ENCODE measurements around the gene NUCB1.

Gene NUCB1

GRCh38 chr19:48859711-48860572, 40.2 kb upstream of the NUCB1 start:
- FAIRE-seq = no peak
- no peak for DNase-seq (ENCODE audit: insufficient read length, low spot score)
- TF ChIP-seq, protein P1, sequence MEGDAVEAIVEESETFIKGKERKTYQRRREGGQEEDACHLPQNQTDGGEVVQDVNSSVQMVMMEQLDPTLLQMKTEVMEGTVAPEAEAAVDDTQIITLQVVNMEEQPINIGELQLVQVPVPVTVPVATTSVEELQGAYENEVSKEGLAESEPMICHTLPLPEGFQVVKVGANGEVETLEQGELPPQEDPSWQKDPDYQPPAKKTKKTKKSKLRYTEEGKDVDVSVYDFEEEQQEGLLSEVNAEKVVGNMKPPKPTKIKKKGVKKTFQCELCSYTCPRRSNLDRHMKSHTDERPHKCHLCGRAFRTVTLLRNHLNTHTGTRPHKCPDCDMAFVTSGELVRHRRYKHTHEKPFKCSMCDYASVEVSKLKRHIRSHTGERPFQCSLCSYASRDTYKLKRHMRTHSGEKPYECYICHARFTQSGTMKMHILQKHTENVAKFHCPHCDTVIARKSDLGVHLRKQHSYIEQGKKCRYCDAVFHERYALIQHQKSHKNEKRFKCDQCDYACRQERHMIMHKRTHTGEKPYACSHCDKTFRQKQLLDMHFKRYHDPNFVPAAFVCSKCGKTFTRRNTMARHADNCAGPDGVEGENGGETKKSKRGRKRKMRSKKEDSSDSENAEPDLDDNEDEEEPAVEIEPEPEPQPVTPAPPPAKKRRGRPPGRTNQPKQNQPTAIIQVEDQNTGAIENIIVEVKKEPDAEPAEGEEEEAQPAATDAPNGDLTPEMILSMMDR (IDR thresholded peaks at IDR 0.05; ENCODE audit: insufficient read depth, missing control alignments) = no peak

- FAIRE-seq = no peak
- DNase-seq (ENCODE audit: insufficient read length, low spot score) = no peak
These were observed 38.8 kb upstream of the NUCB1 start for GRCh38 chr19:48861313-48861712.

GRCh38 chr19:48862827-48863226, 37.3 kb upstream of the NUCB1 start:
- DNase-seq (ENCODE audit: insufficient read length, low spot score) (no peak), FAIRE-seq (no peak)

More at GRCh38 chr19:48861313-48861712, 38.8 kb upstream of the NUCB1 start:
- TF ChIP-seq, protein P1 (IDR thresholded peaks at IDR 0.05; ENCODE audit: insufficient read depth, missing control alignments) = no peak

GRCh38 chr19:48866692-48867091, 33.4 kb upstream of the NUCB1 start:
- TF ChIP-seq, protein P1 (IDR thresholded peaks at IDR 0.05; ENCODE audit: insufficient read depth, missing control alignments) = no peak
- no peak for FAIRE-seq
- no peak for DNase-seq (ENCODE audit: insufficient read length, low spot score)

More at GRCh38 chr19:48862827-48863226, 37.3 kb upstream of the NUCB1 start:
- TF ChIP-seq, protein P1 (IDR thresholded peaks at IDR 0.05; ENCODE audit: insufficient read depth, missing control alignments) = no peak

DNA sequence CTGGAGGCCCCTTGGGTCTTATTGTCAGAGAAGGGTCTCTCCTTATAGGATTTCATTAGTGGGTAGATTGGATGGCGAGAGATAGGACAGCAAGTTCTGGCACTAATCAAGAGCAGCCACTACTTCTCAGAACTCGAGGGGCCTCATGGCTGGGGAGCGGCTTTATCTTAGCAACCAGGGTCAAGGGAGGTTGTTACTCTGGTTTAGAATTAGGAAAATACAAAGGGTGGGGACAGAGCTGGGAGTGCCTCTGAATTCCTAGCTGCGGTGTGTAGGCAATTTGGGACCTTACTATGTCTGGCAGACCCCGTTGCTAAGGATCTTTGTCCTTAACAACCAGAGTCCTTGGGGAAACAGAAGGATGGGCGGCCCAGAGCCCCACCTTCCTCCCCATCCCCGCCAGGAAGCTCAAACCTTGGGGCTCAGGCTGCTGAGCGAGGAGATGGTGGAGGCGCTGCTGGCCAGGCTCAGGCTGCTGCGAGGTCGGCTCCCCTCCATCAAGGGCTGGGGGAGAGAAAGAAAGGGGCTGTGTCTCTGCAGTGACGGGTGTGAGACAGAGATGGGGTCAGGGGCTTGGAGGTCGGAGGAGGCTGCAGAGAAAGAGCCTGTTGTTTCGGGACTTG, 32.9 kb upstream of the NUCB1 start:
- TF ChIP-seq, protein P1 (IDR thresholded peaks at IDR 0.05; ENCODE audit: insufficient read depth, missing control alignments) = no peak
- FAIRE-seq (no peak), DNase-seq (ENCODE audit: insufficient read length, low spot score) (no peak)

- TF ChIP-seq, protein P1 (IDR thresholded peaks at IDR 0.05; ENCODE audit: insufficient read depth, missing control alignments) = no peak
- DNase-seq (ENCODE audit: insufficient read length, low spot score) (no peak), FAIRE-seq (no peak)
These were observed 32.4 kb upstream of the NUCB1 start for GRCh38 chr19:48867746-48868113.

Data from D721Med (cell line).